ENCODE measurements around the gene RAB27A. TPM values are rescaled to one million over a fixed set of nuclear protein-coding genes. Genes with fewer than 3 reads are reported as not detected.

The RAB27A gene
- total RNA-seq, 6 donors from 2014 or later = 24.1 to 97.8 (median 62.5) TPM

DNA sequence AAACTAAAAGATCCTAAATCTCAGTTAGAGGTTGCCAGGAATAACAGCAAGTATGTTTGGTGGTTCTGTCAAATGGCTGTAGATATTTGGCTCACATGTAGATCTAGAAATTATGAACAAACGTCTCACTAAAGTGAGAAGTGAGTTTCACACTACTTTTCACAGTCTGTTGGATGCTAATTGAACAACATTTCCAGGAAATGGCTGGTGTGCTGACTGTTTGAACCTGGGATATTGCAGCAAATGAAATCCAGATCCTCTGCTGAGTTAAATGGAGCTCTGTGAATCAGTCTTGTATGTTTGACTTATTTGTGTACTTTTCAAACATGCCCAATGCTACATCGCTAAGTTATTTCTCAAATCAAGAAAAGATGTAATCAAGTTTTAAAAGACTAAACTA lies 71.6 kb downstream of the RAB27A start:
- TF ChIP-seq POLR2A (IDR thresholded peaks at IDR 0.05) (no peak), POLR2AphosphoS5 (IDR thresholded peaks at IDR 0.05) (no peak), EP300 (IDR thresholded peaks at IDR 0.05) (no peak)
- TF ChIP-seq, protein P1, sequence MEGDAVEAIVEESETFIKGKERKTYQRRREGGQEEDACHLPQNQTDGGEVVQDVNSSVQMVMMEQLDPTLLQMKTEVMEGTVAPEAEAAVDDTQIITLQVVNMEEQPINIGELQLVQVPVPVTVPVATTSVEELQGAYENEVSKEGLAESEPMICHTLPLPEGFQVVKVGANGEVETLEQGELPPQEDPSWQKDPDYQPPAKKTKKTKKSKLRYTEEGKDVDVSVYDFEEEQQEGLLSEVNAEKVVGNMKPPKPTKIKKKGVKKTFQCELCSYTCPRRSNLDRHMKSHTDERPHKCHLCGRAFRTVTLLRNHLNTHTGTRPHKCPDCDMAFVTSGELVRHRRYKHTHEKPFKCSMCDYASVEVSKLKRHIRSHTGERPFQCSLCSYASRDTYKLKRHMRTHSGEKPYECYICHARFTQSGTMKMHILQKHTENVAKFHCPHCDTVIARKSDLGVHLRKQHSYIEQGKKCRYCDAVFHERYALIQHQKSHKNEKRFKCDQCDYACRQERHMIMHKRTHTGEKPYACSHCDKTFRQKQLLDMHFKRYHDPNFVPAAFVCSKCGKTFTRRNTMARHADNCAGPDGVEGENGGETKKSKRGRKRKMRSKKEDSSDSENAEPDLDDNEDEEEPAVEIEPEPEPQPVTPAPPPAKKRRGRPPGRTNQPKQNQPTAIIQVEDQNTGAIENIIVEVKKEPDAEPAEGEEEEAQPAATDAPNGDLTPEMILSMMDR (IDR thresholded peaks at IDR 0.05) = no peak
- H3K36me3 ChIP-seq = peaks cover 0 to 18% (median 2%) of the 10 kb centered on the region in 4 donors
- no peaks in the 10 kb centered on the region for H3K9me3 ChIP-seq
- no peaks in the 10 kb centered on the region for H3K27me3 ChIP-seq
- H3K27ac ChIP-seq = peak overlapping the region in 3 of 4 donors; percentile 13 to 86 (median 27)
- ATAC-seq (ENCODE audit: low FRiP score in 2 of 2) (no peak), DNase-seq (no peak)
- 56 to 66% methylated on average over 2 of the region's 2 CpGs for WGBS, 2 donors
- H3K4me3 ChIP-seq = no peak overlapping the region
- peaks cover 30 to 53% (median 34%) of the 10 kb centered on the region in 4 donors for H3K4me1 ChIP-seq

DNA sequence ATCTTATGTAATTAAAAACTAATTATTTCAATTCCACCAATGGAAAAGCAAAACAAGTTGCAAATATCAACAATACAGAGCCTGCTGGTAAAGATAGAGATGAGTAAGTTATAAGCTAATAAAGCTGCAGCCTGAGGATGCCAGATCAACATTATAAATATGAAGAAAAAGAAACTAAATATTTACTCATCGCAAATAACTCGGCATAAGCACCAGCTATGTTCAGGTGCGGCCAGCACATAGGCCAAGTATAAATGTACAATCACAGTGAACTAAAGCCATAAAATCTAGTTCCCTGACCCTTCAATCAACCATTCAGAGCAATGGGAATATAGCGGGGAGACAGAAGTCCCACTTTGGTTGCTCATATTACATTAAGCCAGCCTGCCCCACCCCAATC lies 85.1 kb downstream of the RAB27A start:
- 84 to 98% methylated on average over 4 of the region's 4 CpGs for WGBS, 2 donors
- DNase-seq (no peak), ATAC-seq (ENCODE audit: low FRiP score in 2 of 2) (no peak)
- Histone ChIP-seq H3K36me3 (peaks cover 0 to 23% (median 7%) of the 10 kb centered on the region in 4 donors), H3K27ac (no peak overlapping the region), H3K9me3 (no peaks in the 10 kb centered on the region), H3K27me3 (no peaks in the 10 kb centered on the region), H3K4me3 (no peak overlapping the region), H3K4me1 (no peaks in the 10 kb centered on the region)
- TF ChIP-seq, protein P1 (IDR thresholded peaks at IDR 0.05) = no peak
- TF ChIP-seq POLR2AphosphoS5 (IDR thresholded peaks at IDR 0.05) (no peak), EP300 (IDR thresholded peaks at IDR 0.05) (no peak), POLR2A (IDR thresholded peaks at IDR 0.05) (no peak)

DNA sequence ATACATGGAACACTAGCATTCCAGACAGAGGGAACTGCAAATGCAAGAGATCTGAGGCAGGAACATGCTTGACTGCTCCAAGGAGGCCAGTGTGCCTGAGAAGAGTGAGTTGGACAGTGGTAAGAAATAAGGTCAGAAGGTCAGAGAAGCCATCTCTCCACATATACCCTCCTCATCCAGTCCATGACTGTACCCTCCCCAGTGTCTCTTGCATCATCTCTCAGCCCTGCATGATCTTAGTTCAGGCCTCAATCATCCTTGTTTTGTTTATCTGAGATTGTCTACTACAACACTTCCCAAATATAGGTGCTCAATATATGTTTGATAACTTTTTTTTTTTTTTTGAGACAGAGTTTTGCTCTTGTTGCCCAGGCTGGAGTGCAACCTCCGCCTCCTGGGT lies 87.4 kb downstream of the RAB27A start:
- DNase-seq = no peak
- Histone ChIP-seq H3K4me3 (no peak overlapping the region), H3K9me3 (no peaks in the 10 kb centered on the region), H3K27ac (no peak overlapping the region), H3K36me3 (peaks cover 0 to 14% (median 7%) of the 10 kb centered on the region in 4 donors), H3K27me3 (no peaks in the 10 kb centered on the region), H3K4me1 (peaks cover 0 to 9% (median 4%) of the 10 kb centered on the region in 4 donors)
- 88 to 100% methylated on average over 1 of the region's 1 CpG for WGBS, 2 donors
- TF ChIP-seq, protein P1 (IDR thresholded peaks at IDR 0.05) = no peak
- no peak for TF ChIP-seq POLR2AphosphoS5 (IDR thresholded peaks at IDR 0.05)
- TF ChIP-seq EP300 (IDR thresholded peaks at IDR 0.05) = no peak
- TF ChIP-seq POLR2A (IDR thresholded peaks at IDR 0.05) = no peak
- no peak for ATAC-seq (ENCODE audit: low FRiP score in 2 of 2)

DNA sequence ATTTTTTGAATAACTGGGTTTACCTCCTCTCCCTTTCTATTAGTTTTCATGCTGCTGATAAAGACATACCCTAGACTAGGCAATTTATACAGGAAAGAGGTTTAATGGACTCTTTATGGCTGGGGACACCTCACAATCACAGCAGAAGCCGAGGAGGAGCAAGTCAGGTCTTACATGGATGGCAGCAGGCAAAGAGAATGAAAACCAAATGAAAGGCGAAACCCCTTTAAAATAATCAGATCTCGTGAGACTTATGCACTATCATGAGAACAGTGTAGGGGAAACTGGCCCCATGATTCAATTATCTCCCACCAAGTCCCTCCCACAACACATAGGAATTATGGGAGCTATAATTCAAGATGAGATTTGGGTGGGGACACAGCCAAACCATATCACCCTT lies 90.9 kb downstream of the RAB27A start:
- 74 to 98% methylated on average over 3 of the region's 3 CpGs for WGBS, 2 donors
- Histone ChIP-seq H3K27me3 (no peaks in the 10 kb centered on the region), H3K36me3 (no peaks in the 10 kb centered on the region), H3K27ac (no peak overlapping the region), H3K9me3 (no peaks in the 10 kb centered on the region), H3K4me1 (peaks cover 21 to 35% (median 26%) of the 10 kb centered on the region in 4 donors), H3K4me3 (no peak overlapping the region)
- no peak for ATAC-seq (ENCODE audit: low FRiP score in 2 of 2)
- no peak for TF ChIP-seq POLR2A (IDR thresholded peaks at IDR 0.05)
- TF ChIP-seq POLR2AphosphoS5 (IDR thresholded peaks at IDR 0.05) = no peak
- TF ChIP-seq, protein P1 (IDR thresholded peaks at IDR 0.05) = no peak
- no peak for TF ChIP-seq EP300 (IDR thresholded peaks at IDR 0.05)
- no peak for DNase-seq

DNA sequence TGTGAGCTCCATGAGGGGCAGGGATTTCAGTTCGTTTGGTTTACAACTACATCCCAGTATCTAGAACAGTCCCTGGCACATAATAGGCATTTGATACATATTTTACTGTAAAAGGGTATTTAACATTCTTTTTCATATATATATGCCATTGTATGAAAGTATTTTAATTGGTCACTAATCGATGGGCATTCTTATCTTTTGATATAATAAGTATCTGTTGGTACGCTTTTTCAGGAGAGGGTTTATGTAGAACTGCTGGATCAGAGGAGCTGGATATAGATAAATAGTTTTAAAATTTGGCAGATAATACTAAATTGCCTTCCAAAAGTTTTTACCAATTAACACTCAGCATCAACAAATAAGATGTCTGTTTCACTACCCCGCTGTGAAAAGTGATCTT lies 91.9 kb downstream of the RAB27A start:
- no peak for ATAC-seq (ENCODE audit: low FRiP score in 2 of 2)
- no peaks in the 10 kb centered on the region for H3K27me3 ChIP-seq

More for the DNA sequence above, 91.9 kb downstream of the RAB27A start:
- peaks cover 24 to 36% (median 27%) of the 10 kb centered on the region in 4 donors for H3K4me1 ChIP-seq
- H3K9me3 ChIP-seq = no peaks in the 10 kb centered on the region
- no peaks in the 10 kb centered on the region for H3K36me3 ChIP-seq
- peak overlapping the region; percentile 88 to 97 (median 93) for H3K27ac ChIP-seq
- H3K4me3 ChIP-seq = peak overlapping the region in 3 of 4 donors; percentile 77 to 91 (median 86)
- WGBS, 2 donors = 62 to 63% methylated on average over 4 of the region's 4 CpGs
- TF ChIP-seq, protein P1 (IDR thresholded peaks at IDR 0.05) = no peak
- TF ChIP-seq POLR2AphosphoS5 (IDR thresholded peaks at IDR 0.05) (no peak), EP300 (IDR thresholded peaks at IDR 0.05) (no peak), POLR2A (IDR thresholded peaks at IDR 0.05) (no peak)
- DNase-seq = no peak

All from upper lobe of left lung (tissue), 6 donors.